Trophoblast cell (in vitro differentiated cells and primary cell): ENCODE results near the gene PODXL.

Experiments used
- DNase-seq, 2 donors: peaks; one replicate each; pipeline ENCODE4 v3.0.0-alpha.2; 2016
- H2AFZ ChIP-seq: 2 replicates; pipeline ENCODE4 v1.6.1; 2013; ENCODE audit warnings: low read length, moderate library complexity, mild to moderate bottlenecking; ENCODE audit not compliant: insufficient read depth, poor library complexity
- H2AK5ac ChIP-seq: 2 replicates; pipeline ENCODE4 v1.6.1; 2013; ENCODE audit warnings: mild to moderate bottlenecking, low read length
- H2BK120ac ChIP-seq: 2 replicates; pipeline ENCODE4 v1.6.1; 2013; ENCODE audit warnings: low read length, mild to moderate bottlenecking, moderate library complexity; ENCODE audit not compliant: insufficient read depth, poor library complexity
- H2BK12ac ChIP-seq: 2 replicates; pipeline ENCODE4 v1.6.1; 2013; ENCODE audit warnings: mild to moderate bottlenecking, low read length, moderate library complexity
- H2BK5ac ChIP-seq: 2 replicates; pipeline ENCODE4 v1.6.1; 2013; ENCODE audit warnings: low read length, low read depth, moderate library complexity, mild to moderate bottlenecking; ENCODE audit not compliant: poor library complexity
- H3K14ac ChIP-seq: 2 replicates; pipeline ENCODE4 v1.6.1; 2013; ENCODE audit warnings: mild to moderate bottlenecking, low read length
- H3K18ac ChIP-seq: 2 replicates; pipeline ENCODE4 v1.6.1; 2013; ENCODE audit warnings: mild to moderate bottlenecking, low read length
- H3K23ac ChIP-seq: 2 replicates; pipeline ENCODE4 v1.6.1; 2013; ENCODE audit warnings: low read length
- H3K27ac ChIP-seq: 2 replicates; pipeline ENCODE4 v1.5.1; 2013; ENCODE audit warnings: low read depth, mild to moderate bottlenecking, inconsistent platforms, low read length, moderate library complexity
- H3K27me3 ChIP-seq: 2 replicates; pipeline ENCODE4 v1.6.1; 2013; ENCODE audit warnings: inconsistent platforms, mild to moderate bottlenecking, low read length, moderate library complexity; ENCODE audit not compliant: insufficient read depth
- H3K36me3 ChIP-seq, 2 experiments: 1 replicate in 1 of 2; 2 replicates in 1 of 2; pipeline ENCODE4 v1.6.1; 2013; ENCODE audit warnings: low read length in 2 of 2, mild to moderate bottlenecking in 2 of 2, moderate library complexity in 1 of 2; ENCODE audit not compliant: insufficient read depth in 2 of 2, control insufficient read depth in 1 of 2
- H3K4ac ChIP-seq: 2 replicates; pipeline ENCODE4 v1.6.1; 2013; ENCODE audit warnings: low read depth, mild to moderate bottlenecking, low read length, moderate library complexity
- H3K4me1 ChIP-seq, 2 experiments: 1 replicate in 1 of 2; 2 replicates in 1 of 2; pipeline ENCODE4 v1.6.1; 2013; ENCODE audit warnings: low read length in 2 of 2, mild to moderate bottlenecking in 2 of 2, moderate library complexity in 1 of 2; ENCODE audit not compliant: insufficient read depth in 2 of 2, control insufficient read depth in 1 of 2
- H3K4me2 ChIP-seq: 2 replicates; pipeline ENCODE4 v1.6.1; 2013; ENCODE audit warnings: inconsistent platforms, mild to moderate bottlenecking, low read length, moderate library complexity
- H3K4me3 ChIP-seq: 2 replicates; pipeline ENCODE4 v1.5.1; 2013; ENCODE audit warnings: mild to moderate bottlenecking, low read depth, low read length, inconsistent platforms
- H3K79me1 ChIP-seq: one replicate; pipeline ENCODE4 v1.6.1; 2013; ENCODE audit warnings: low read length
- H3K79me2 ChIP-seq: 2 replicates; pipeline ENCODE4 v1.6.1; 2013; ENCODE audit warnings: low read length, mild to moderate bottlenecking; ENCODE audit not compliant: control insufficient read depth, insufficient read depth, poor library complexity
- H3K9ac ChIP-seq: 2 replicates; pipeline ENCODE4 v1.6.1; 2013; ENCODE audit warnings: mild to moderate bottlenecking, low read length
- H3K9me3 ChIP-seq: 2 replicates; pipeline ENCODE4 v1.6.1; 2013; ENCODE audit warnings: low read depth, mild to moderate bottlenecking, control low read depth, inconsistent platforms, low read length; ENCODE audit not compliant: insufficient read depth
- H4K12ac ChIP-seq: 2 replicates; pipeline ENCODE4 v1.6.1; 2013; ENCODE audit warnings: low read depth, mild to moderate bottlenecking, low read length, moderate library complexity
- H4K8ac ChIP-seq: 2 replicates; pipeline ENCODE4 v1.6.1; 2013; ENCODE audit warnings: low read depth, mild to moderate bottlenecking, low read length, moderate library complexity
- H4K91ac ChIP-seq: one replicate; pipeline ENCODE4 v1.6.1; 2013; ENCODE audit warnings: low read depth, mild to moderate bottlenecking, low read length, moderate library complexity
- WGBS: extraction: QIAGEN DNeasy Blood & Tissue Kit; methylation state at CpG from one replicate; pipeline ENCODE4 v1.1.7; 2013; ENCODE audit warnings: missing lambda C conversion rate; ENCODE audit not compliant: insufficient read length, insufficient coverage; ENCODE audit errors: extremely low coverage; 5-methylcytosine and 5-hydroxymethylcytosine counted together

The PODXL gene

GRCh38 chr7:131489881-131490280 is 66.5 kb downstream of the PODXL start:
- peaks cover 0 to 3% of the 10 kb centered on the region in 2 experiments for H3K36me3 ChIP-seq

GRCh38 chr7:131489196-131489595 is 67.2 kb downstream of the PODXL start:
- Histone ChIP-seq H3K4ac (no peak overlapping the region), H3K36me3 (peaks cover 0 to 3% of the 10 kb centered on the region in 2 experiments), H3K18ac (no peak overlapping the region), H3K4me3 (no peak overlapping the region), H3K27me3 (no peaks in the 10 kb centered on the region), H3K79me1 (no peaks in the 10 kb centered on the region), H2BK5ac (no peak overlapping the region), H3K27ac (no peak overlapping the region), H3K79me2 (no peaks in the 10 kb centered on the region), H3K4me1 (no peaks in the 10 kb centered on the region), H3K4me2 (no peak overlapping the region), H3K9ac (no peak overlapping the region), H3K14ac (no peak overlapping the region), H2AFZ (no peak overlapping the region), H4K91ac (no peak overlapping the region), H4K12ac (no peak overlapping the region), H3K9me3 (no peaks in the 10 kb centered on the region), H2BK120ac (no peak overlapping the region), H4K8ac (no peak overlapping the region), H2BK12ac (no peak overlapping the region), H2AK5ac (no peak overlapping the region), H3K23ac (no peak overlapping the region)
- DNase-seq = no peak
- WGBS = no CpG with 5 or more reads among the region's 1 CpG

More at GRCh38 chr7:131489881-131490280, 66.5 kb downstream of the PODXL start:
- Histone ChIP-seq H4K91ac (no peak overlapping the region), H3K4me1 (no peaks in the 10 kb centered on the region), H3K9me3 (no peaks in the 10 kb centered on the region), H3K4me2 (no peak overlapping the region), H2AFZ (no peak overlapping the region), H3K4me3 (no peak overlapping the region), H3K23ac (no peak overlapping the region), H3K18ac (no peak overlapping the region), H2AK5ac (no peak overlapping the region), H2BK120ac (no peak overlapping the region), H3K79me1 (no peaks in the 10 kb centered on the region), H3K9ac (no peak overlapping the region), H4K12ac (no peak overlapping the region), H2BK12ac (no peak overlapping the region), H3K4ac (no peak overlapping the region), H3K27me3 (no peaks in the 10 kb centered on the region), H2BK5ac (no peak overlapping the region), H3K14ac (no peak overlapping the region), H3K27ac (no peak overlapping the region), H3K79me2 (no peaks in the 10 kb centered on the region), H4K8ac (no peak overlapping the region)
- no CpG with 5 or more reads among the region's 4 CpGs for WGBS
- DNase-seq = no peak

DNA sequence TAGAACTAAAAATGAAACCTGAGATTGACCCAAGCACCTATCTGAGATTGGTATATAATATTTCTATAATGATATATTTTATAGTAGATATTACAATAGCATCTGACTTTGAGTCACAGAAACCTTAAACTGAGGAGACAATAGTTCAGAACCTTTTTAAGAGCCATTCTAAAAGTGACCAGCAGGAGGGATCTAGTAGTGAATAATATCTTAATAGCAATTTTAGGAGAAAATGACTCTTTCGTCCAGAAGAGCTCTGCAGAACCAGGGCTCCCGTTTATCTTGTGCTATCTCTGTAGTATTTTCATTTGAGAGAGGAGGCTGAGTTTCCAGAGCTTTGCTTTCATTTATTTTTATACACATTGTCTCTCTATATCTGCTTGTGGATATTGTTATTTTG is 68.1 kb downstream of the PODXL start:
- Histone ChIP-seq H4K8ac (no peak overlapping the region), H3K14ac (no peak overlapping the region), H3K9me3 (no peaks in the 10 kb centered on the region), H4K91ac (no peak overlapping the region), H2AK5ac (no peak overlapping the region), H2BK120ac (no peak overlapping the region), H3K18ac (no peak overlapping the region), H3K79me2 (no peaks in the 10 kb centered on the region), H2AFZ (no peak overlapping the region), H4K12ac (no peak overlapping the region), H3K36me3 (peaks cover 0 to 3% of the 10 kb centered on the region in 2 experiments), H2BK12ac (no peak overlapping the region), H2BK5ac (no peak overlapping the region), H3K4me3 (no peak overlapping the region), H3K79me1 (no peaks in the 10 kb centered on the region), H3K9ac (no peak overlapping the region), H3K27ac (no peak overlapping the region), H3K4ac (no peak overlapping the region), H3K4me2 (no peak overlapping the region), H3K4me1 (no peaks in the 10 kb centered on the region), H3K23ac (no peak overlapping the region), H3K27me3 (no peaks in the 10 kb centered on the region)
- WGBS = no CpG with 5 or more reads among the region's 2 CpGs
- peak in 1 of 2 donors; percentile 23 for DNase-seq

GRCh38 chr7:131487217-131487616 is 69.2 kb downstream of the PODXL start:
- Histone ChIP-seq H3K79me2 (no peaks in the 10 kb centered on the region), H3K4ac (no peak overlapping the region), H4K12ac (no peak overlapping the region), H2BK120ac (no peak overlapping the region), H4K8ac (no peak overlapping the region), H3K9ac (no peak overlapping the region), H3K23ac (no peak overlapping the region), H3K4me3 (no peak overlapping the region), H3K79me1 (no peaks in the 10 kb centered on the region), H2AK5ac (no peak overlapping the region), H3K9me3 (no peaks in the 10 kb centered on the region), H2AFZ (no peak overlapping the region), H3K18ac (no peak overlapping the region), H2BK5ac (no peak overlapping the region), H4K91ac (no peak overlapping the region), H3K4me1 (no peaks in the 10 kb centered on the region), H3K36me3 (peaks cover 0 to 3% of the 10 kb centered on the region in 2 experiments), H3K14ac (no peak overlapping the region), H3K27me3 (no peaks in the 10 kb centered on the region), H2BK12ac (no peak overlapping the region), H3K27ac (no peak overlapping the region), H3K4me2 (no peak overlapping the region)
- no peak for DNase-seq
- WGBS = no CpG with 5 or more reads among the region's 1 CpG
